ENCODE measurements around the gene PAK1.

Gene PAK1

DNA sequence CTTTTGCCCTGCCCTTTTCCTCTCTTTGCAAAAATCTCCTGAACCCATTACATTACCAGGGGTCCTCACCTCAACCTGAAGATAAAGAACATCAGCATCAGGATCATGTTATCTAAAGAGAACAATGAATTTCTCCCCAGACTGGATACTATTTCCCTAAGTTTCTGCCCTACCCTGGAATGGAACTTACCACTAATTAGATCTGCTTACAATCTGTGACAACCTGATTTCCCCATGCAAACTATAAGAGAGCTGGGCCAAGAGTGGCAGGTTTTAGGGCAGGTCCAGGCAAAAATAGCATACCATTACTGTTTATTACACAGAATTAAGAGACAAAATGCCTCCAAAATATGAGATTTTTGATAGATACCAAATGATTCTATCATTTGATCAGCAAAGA, 114.4 kb downstream of the PAK1 start:
- DNase-seq = no peak

- DNase-seq = no peak
These were observed 120.8 kb downstream of the PAK1 start for GRCh38 chr11:77353131-77353530.

DNA sequence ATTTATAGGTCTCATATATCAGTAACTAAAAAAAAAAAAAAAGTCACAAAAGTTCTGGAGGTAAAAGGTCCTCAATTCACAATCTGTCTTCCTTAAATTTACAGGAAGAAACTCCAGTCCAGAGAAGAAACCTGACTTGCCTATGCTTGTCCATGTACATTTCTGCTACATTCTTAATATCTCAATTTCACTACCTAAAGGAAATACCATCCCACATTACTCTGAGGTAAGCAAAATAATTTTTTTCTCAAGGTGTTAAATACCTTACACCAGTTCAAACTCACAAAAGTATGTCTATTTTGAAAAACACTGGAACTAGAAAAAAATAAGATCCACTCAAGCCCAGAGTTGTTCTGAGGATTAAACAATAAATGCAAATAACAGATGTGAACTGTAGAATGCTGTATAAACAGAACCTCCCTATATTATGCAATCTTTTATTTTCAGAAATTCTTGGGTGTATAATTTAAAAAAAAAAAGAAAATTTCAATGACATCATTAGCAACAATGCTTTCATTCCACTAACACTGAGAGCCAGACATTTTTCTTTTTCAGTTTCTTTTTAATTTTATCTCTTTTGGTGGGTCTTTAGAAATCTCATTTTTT, 122.5 kb downstream of the PAK1 start:
- no peak for DNase-seq

DNA sequence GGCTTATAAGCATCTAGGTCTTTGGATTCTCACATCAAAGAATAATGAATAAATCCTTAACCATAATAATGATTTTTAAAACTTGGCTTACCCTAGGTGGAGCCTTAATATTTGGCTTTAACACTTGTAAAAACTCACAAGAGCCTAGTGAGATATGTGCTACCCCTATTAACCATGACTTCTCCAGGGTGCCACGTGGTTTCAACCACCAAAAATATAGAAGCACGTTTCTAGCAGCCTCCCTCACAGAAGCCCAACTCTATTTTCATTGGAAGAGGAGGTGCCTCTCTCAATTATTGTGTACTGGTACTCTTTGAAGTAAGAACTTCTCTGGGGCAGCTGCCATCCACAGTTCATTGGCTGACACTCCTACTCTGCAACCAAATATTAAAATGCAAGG, 125.9 kb downstream of the PAK1 start:
- no peak for DNase-seq

DNA sequence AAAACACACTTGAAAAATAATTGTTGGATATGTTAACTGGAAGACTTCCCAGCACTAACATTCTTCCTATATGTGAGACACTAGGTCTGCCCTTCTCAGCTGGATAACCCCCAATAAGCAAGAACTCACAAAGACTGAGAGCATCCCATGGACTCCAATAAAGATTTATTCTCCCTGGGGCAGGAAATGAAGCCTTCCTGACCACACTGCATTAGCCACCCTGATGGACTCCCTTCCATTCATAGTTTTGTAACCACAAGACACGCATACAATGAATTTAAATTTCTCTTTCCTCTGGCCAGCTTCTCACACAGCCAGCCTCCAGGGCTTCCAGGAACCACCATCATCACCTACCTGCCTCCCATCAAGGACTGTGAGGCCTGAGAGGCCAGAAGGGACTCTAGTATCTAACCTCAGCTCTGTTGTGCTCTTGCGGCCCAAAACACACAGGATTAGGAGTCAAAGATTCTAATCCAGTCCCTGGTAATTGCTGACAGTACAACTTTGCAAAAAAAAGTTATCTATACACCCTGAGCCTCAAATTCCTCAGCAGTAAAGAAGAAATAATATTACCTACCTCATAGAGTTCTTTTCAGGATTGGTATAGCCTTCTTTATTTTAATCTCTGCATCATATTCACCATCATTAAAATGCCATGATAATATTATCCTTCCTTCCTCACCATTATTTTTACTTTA, 126.8 kb downstream of the PAK1 start:
- DNase-seq = no peak

- no peak for DNase-seq
These were observed 128.3 kb downstream of the PAK1 start for GRCh38 chr11:77345621-77346020.

- no peak for DNase-seq
These were observed 133.4 kb downstream of the PAK1 start for GRCh38 chr11:77340501-77340900.

DNA sequence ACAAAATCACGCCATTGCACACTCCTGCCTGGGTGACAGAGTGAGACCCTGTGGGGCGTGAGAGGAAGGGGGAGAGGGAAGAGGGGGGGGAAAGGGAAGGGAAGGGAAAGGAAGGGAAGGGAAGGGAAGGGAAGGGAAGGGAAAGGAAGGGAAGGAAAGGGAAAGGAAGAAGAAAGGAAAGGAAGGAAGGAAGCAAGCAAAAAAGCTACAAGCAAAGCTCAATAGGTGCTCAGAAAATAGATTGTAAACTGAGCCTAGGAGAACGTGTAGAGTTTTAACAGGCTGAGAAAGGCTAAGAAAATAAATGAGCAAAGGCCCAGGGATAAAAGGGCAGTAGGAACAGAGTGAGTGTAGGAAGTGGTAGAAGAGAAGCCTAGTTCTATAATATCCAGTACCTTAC, 141.6 kb downstream of the PAK1 start:
- DNase-seq = no peak

- no peak for DNase-seq
These were observed 148.7 kb downstream of the PAK1 start for GRCh38 chr11:77325159-77325558.

DNA sequence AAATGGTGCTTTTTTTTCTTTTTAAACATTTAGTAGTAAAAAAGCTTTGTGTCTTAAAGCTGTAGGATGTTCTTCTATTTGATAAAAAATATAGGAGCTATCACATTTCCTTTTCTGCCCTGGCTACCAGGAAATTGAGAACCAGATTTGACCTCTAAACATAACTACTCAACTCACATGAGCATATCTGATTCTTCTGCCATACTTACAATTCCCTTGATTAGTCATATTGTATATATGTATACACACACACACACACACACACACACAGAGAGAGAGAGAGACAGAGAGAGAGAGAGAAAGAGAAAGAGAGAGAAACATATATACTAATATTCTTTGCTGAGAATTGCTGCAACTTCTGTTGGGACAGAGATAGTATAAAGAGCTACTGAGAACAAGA, 149.4 kb downstream of the PAK1 start:
- no peak for DNase-seq

- no peak for DNase-seq
These were observed 150.8 kb downstream of the PAK1 start for GRCh38 chr11:77322926-77323590.

DNA sequence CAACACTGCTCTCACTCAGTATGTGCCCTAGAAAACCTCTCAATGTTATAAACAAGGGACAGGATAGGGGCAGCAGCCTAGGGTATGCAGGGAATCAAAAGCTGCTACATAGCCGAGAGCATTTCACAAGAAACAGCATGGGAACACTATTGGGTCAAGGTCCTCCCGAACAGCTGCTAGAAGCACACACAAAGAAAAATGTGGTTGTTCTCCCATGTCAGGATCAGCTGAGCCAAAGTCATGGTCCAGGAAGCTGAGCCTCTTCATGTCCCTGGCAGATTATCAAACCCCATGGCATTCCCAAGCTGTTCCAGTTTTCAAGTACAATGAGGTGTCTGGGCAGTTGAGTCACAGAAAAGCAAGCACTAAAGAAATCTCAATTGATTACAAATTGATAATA, 151.4 kb downstream of the PAK1 start:
- DNase-seq = no peak

GRCh38 chr11:77320351-77320750, 153.5 kb downstream of the PAK1 start:
- DNase-seq = no peak

GRCh38 chr11:77318600-77318999, 155.3 kb downstream of the PAK1 start:
- no peak for DNase-seq

DNA sequence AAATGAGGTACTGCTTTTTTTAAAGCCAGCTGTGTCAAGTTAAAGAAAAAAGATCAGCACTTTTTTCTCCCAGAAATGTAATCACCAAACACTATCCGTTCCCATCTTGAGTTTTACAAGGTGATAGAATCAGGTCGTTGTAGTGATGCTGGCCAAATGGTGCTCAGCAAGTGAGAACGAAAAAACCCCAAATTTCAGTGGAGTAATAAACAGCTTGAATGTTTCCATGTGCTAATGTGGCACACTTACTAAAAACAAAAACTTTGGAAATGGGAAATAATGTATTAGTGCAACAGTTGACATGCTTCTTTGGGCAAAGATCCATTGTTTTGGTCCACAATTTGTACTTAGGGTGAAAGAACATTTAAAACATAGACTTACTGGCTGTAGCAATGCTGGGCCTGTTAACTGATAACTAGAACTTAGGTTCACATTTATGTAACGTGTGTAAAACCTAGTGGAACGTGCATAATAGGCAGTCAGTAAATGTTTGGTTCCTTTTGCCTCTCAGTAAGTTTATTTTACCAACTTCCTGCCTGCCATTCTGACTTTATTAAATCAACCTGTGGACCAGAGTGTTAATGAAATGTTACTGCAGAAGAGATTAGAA, 157.1 kb downstream of the PAK1 start:
- no peak for DNase-seq

GRCh38 chr11:77312107-77312506, 161.8 kb downstream of the PAK1 start:
- DNase-seq = no peak

- DNase-seq = no peak
These were observed 162.2 kb downstream of the PAK1 start for GRCh38 chr11:77311701-77312100.

GRCh38 chr11:77310721-77311120, 163.2 kb downstream of the PAK1 start:
- no peak for DNase-seq

DNA sequence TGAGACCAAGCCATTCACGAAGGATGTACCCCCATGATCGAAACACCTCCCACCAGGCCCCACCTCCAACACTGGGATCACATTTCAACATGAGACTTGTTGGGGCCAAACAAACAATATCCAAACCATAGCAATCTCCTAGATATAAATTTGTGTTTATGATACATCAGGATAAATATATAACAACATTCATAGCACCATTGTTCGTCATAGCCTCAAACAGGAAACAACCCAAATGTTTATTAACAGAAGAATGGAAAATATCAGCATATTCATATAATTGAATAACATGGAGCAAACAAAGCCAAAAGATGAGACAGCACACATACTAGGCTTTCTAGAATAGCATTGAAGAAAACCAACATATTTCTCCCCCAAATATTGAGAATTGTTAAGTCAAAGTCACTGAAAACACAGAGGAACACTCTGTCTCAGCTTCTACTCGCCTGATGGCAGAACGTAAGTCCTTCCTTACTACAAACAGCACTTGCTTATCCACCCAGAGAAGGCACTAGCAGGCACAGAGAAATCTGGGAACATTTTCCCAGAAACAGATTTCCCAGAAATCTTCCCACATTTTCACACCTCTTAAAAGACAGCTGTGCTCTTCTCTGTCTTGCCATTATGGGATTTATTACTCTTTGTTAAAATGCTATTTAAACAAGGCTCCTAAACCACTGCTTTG, 164.4 kb downstream of the PAK1 start:
- no peak for DNase-seq

GRCh38 chr11:77308838-77309237, 165.1 kb downstream of the PAK1 start:
- no peak for DNase-seq

- no peak for DNase-seq
These were observed 170.6 kb downstream of the PAK1 start for GRCh38 chr11:77303328-77303727.

- no peak for DNase-seq
These were observed 171.1 kb downstream of the PAK1 start for GRCh38 chr11:77302752-77303151.

GRCh38 chr11:77301510-77301909, 172.4 kb downstream of the PAK1 start, which contains the start of gene GDPD4:
TSS of gene GDPD4 (minus strand) at chr11:77301686. CDS start at chr11:77285137, 16,549 bp downstream.
- no peak for DNase-seq
